Trophoblast cell (in vitro differentiated cells and primary cell): ENCODE results near the gene APAF1. TPM values are rescaled to one million over a fixed set of nuclear protein-coding genes. Genes with fewer than 3 reads are reported as not detected.
"Not testable (repeated sequence)": the region's sequence is repeated elsewhere in the genome, so short reads cannot be mapped to it uniquely, and the experiment has no call there.

Experiments
- DNase-seq, 2 donors: peaks; one replicate each; pipeline ENCODE4 v3.0.0-alpha.2; 2016
- H2AFZ ChIP-seq: 2 replicates; pipeline ENCODE4 v1.6.1; 2013; ENCODE audit warnings: low read length, moderate library complexity, mild to moderate bottlenecking; ENCODE audit not compliant: insufficient read depth, poor library complexity
- H2AK5ac ChIP-seq: 2 replicates; pipeline ENCODE4 v1.6.1; 2013; ENCODE audit warnings: mild to moderate bottlenecking, low read length
- H2BK120ac ChIP-seq: 2 replicates; pipeline ENCODE4 v1.6.1; 2013; ENCODE audit warnings: low read length, mild to moderate bottlenecking, moderate library complexity; ENCODE audit not compliant: insufficient read depth, poor library complexity
- H2BK12ac ChIP-seq: 2 replicates; pipeline ENCODE4 v1.6.1; 2013; ENCODE audit warnings: mild to moderate bottlenecking, low read length, moderate library complexity
- H2BK5ac ChIP-seq: 2 replicates; pipeline ENCODE4 v1.6.1; 2013; ENCODE audit warnings: low read length, low read depth, moderate library complexity, mild to moderate bottlenecking; ENCODE audit not compliant: poor library complexity
- H3K14ac ChIP-seq: 2 replicates; pipeline ENCODE4 v1.6.1; 2013; ENCODE audit warnings: mild to moderate bottlenecking, low read length
- H3K18ac ChIP-seq: 2 replicates; pipeline ENCODE4 v1.6.1; 2013; ENCODE audit warnings: mild to moderate bottlenecking, low read length
- H3K23ac ChIP-seq: 2 replicates; pipeline ENCODE4 v1.6.1; 2013; ENCODE audit warnings: low read length
- H3K27ac ChIP-seq: 2 replicates; pipeline ENCODE4 v1.5.1; 2013; ENCODE audit warnings: low read depth, mild to moderate bottlenecking, inconsistent platforms, low read length, moderate library complexity
- H3K27me3 ChIP-seq: 2 replicates; pipeline ENCODE4 v1.6.1; 2013; ENCODE audit warnings: inconsistent platforms, mild to moderate bottlenecking, low read length, moderate library complexity; ENCODE audit not compliant: insufficient read depth
- H3K36me3 ChIP-seq, 2 experiments: 1 replicate in 1 of 2; 2 replicates in 1 of 2; pipeline ENCODE4 v1.6.1; 2013; ENCODE audit warnings: low read length in 2 of 2, mild to moderate bottlenecking in 2 of 2, moderate library complexity in 1 of 2; ENCODE audit not compliant: insufficient read depth in 2 of 2, control insufficient read depth in 1 of 2
- H3K4ac ChIP-seq: 2 replicates; pipeline ENCODE4 v1.6.1; 2013; ENCODE audit warnings: low read depth, mild to moderate bottlenecking, low read length, moderate library complexity
- H3K4me1 ChIP-seq, 2 experiments: 1 replicate in 1 of 2; 2 replicates in 1 of 2; pipeline ENCODE4 v1.6.1; 2013; ENCODE audit warnings: low read length in 2 of 2, mild to moderate bottlenecking in 2 of 2, moderate library complexity in 1 of 2; ENCODE audit not compliant: insufficient read depth in 2 of 2, control insufficient read depth in 1 of 2
- H3K4me2 ChIP-seq: 2 replicates; pipeline ENCODE4 v1.6.1; 2013; ENCODE audit warnings: inconsistent platforms, mild to moderate bottlenecking, low read length, moderate library complexity
- H3K4me3 ChIP-seq: 2 replicates; pipeline ENCODE4 v1.5.1; 2013; ENCODE audit warnings: mild to moderate bottlenecking, low read depth, low read length, inconsistent platforms
- H3K79me1 ChIP-seq: one replicate; pipeline ENCODE4 v1.6.1; 2013; ENCODE audit warnings: low read length
- H3K79me2 ChIP-seq: 2 replicates; pipeline ENCODE4 v1.6.1; 2013; ENCODE audit warnings: low read length, mild to moderate bottlenecking; ENCODE audit not compliant: control insufficient read depth, insufficient read depth, poor library complexity
- H3K9ac ChIP-seq: 2 replicates; pipeline ENCODE4 v1.6.1; 2013; ENCODE audit warnings: mild to moderate bottlenecking, low read length
- H3K9me3 ChIP-seq: 2 replicates; pipeline ENCODE4 v1.6.1; 2013; ENCODE audit warnings: low read depth, mild to moderate bottlenecking, control low read depth, inconsistent platforms, low read length; ENCODE audit not compliant: insufficient read depth
- H4K12ac ChIP-seq: 2 replicates; pipeline ENCODE4 v1.6.1; 2013; ENCODE audit warnings: low read depth, mild to moderate bottlenecking, low read length, moderate library complexity
- H4K8ac ChIP-seq: 2 replicates; pipeline ENCODE4 v1.6.1; 2013; ENCODE audit warnings: low read depth, mild to moderate bottlenecking, low read length, moderate library complexity
- H4K91ac ChIP-seq: one replicate; pipeline ENCODE4 v1.6.1; 2013; ENCODE audit warnings: low read depth, mild to moderate bottlenecking, low read length, moderate library complexity
- whole genome bisulfite sequencing: extraction: QIAGEN DNeasy Blood & Tissue Kit; methylation state at CpG from one replicate; pipeline ENCODE4 v1.1.7; 2013; ENCODE audit warnings: missing lambda C conversion rate; ENCODE audit not compliant: insufficient read length, insufficient coverage; ENCODE audit errors: extremely low coverage; 5-methylcytosine and 5-hydroxymethylcytosine counted together
- polyA plus RNA-seq: library from polyadenylated mRNA; stranded (reverse); fragments of 200-250 nt; gene quantifications from 2 replicates; pipeline ENCODE4 v1.2.3, GENCODE V29; 2013

APAF1 gene, protein sequence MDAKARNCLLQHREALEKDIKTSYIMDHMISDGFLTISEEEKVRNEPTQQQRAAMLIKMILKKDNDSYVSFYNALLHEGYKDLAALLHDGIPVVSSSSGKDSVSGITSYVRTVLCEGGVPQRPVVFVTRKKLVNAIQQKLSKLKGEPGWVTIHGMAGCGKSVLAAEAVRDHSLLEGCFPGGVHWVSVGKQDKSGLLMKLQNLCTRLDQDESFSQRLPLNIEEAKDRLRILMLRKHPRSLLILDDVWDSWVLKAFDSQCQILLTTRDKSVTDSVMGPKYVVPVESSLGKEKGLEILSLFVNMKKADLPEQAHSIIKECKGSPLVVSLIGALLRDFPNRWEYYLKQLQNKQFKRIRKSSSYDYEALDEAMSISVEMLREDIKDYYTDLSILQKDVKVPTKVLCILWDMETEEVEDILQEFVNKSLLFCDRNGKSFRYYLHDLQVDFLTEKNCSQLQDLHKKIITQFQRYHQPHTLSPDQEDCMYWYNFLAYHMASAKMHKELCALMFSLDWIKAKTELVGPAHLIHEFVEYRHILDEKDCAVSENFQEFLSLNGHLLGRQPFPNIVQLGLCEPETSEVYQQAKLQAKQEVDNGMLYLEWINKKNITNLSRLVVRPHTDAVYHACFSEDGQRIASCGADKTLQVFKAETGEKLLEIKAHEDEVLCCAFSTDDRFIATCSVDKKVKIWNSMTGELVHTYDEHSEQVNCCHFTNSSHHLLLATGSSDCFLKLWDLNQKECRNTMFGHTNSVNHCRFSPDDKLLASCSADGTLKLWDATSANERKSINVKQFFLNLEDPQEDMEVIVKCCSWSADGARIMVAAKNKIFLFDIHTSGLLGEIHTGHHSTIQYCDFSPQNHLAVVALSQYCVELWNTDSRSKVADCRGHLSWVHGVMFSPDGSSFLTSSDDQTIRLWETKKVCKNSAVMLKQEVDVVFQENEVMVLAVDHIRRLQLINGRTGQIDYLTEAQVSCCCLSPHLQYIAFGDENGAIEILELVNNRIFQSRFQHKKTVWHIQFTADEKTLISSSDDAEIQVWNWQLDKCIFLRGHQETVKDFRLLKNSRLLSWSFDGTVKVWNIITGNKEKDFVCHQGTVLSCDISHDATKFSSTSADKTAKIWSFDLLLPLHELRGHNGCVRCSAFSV (N-terminal part only)
- 15.1 and 15.7 TPM in 2 replicates for polyA plus RNA-seq

DNA sequence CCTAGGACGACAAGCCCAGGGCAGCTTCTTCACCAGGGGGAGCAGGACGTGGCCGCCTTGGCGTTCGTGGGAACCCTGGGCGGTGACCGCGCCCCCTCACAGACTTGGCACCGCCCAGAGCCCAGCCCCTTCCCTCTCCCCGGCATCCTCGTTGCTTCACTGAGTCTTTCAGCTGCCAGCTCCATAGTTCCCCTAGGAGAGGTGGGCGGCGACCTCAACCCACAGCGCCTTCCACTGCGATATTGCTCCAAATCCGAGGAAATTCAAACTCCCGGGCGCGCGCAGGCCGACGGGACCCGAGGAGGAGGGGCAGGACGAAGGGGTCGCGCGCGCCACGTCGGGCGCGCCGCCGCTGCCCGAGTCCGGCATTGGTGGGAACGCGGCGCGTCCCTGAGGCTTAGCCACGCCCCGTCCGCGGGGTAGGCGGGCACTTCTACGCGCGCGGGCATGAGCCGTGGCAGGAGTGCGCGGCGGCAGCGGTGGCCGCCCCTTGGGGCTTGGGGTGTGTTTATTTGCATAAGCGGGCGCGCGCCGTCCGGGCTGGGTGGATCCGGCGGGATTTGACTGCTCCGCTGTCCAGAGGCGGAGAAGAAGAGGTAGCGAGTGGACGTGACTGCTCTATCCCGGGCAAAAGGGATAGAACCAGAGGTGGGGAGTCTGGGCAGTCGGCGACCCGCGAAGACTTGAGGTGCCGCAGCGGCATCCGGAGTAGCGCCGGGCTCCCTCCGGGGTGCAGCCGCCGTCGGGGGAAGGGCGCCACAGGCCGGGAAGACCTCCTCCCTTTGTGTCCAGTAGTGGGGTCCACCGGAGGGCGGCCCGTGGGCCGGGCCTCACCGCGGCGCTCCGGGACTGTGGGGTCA is at the start of gene APAF1, which contains the start of gene IKBIP:
TSS of gene APAF1 (plus strand) at position 579 of the 860 bp plus-strand sequence. CDS start 3,070 bp downstream, outside the sequence.
TSS of gene IKBIP (minus strand) at position 77 of the 860 bp plus-strand sequence. CDS start 87 bp downstream, outside the sequence.
- Histone ChIP-seq H4K8ac (peak within 1 kb of the TSS; percentile 86), H3K36me3 (peaks cover 0 to 6% of the 10 kb centered on the region in 2 experiments), H3K14ac (peak within 1 kb of the TSS; percentile 93), H2BK12ac (no peak within 1 kb of the TSS), H2AK5ac (peak within 1 kb of the TSS; percentile 71), H3K4me3 (peak within 1 kb of the TSS; percentile 94), H3K79me1 (peaks cover 12% of the 10 kb centered on the region), H3K23ac (no peak within 1 kb of the TSS), H4K91ac (peak within 1 kb of the TSS; percentile 94), H2BK120ac (peak within 1 kb of the TSS; percentile 87), H3K4ac (peak within 1 kb of the TSS; percentile 77), H3K27me3 (no peaks in the 10 kb centered on the region), H2BK5ac (peak within 1 kb of the TSS; percentile 87), H4K12ac (peak within 1 kb of the TSS; percentile 74), H3K79me2 (peaks cover 13% of the 10 kb centered on the region), H3K18ac (peak within 1 kb of the TSS; percentile 95), H3K4me1 (no peaks in the 10 kb centered on the region), H3K27ac (peak within 1 kb of the TSS; percentile 93), H3K9me3 (no peaks in the 10 kb centered on the region), H2AFZ (peak within 1 kb of the TSS; percentile 99), H3K9ac (peak within 1 kb of the TSS; percentile 89), H3K4me2 (peak within 1 kb of the TSS; percentile 83)
- WGBS: no CpG with 5 or more reads among the region's 91 CpGs
- peak; percentile 95 to 97 for DNase-seq

DNA sequence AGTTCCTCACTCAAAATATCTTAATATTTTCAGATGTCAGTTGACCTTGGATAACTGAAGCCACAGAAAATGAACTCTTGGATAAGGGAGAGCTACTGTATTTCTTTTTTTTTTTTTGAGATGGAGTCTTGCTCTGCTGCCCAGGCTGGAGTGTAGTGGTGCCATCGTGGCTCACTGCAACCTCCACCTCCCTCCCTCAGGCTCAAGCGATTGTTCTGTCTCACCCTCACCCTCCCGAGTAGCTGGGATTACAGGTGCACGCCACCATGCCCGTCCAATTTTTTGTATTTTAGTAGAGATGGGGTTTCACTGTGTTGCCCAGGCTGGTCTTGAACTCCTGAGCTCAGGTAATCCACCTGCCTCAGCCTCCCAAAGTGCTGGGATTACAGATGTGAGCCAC is 47.8 kb upstream of the APAF1 start:
- not testable (repeated sequence) for H3K27ac ChIP-seq, H3K4me1 ChIP-seq, DNase-seq, H3K18ac ChIP-seq, H3K79me2 ChIP-seq, H2BK12ac ChIP-seq, H4K91ac ChIP-seq, H3K9me3 ChIP-seq, H3K27me3 ChIP-seq, H3K79me1 ChIP-seq, H4K8ac ChIP-seq, H4K12ac ChIP-seq, H3K9ac ChIP-seq, H3K4me2 ChIP-seq, H2AK5ac ChIP-seq, H3K14ac ChIP-seq, H3K4me3 ChIP-seq, H2AFZ ChIP-seq, H3K4ac ChIP-seq, H2BK120ac ChIP-seq, H2BK5ac ChIP-seq, H3K23ac ChIP-seq
- WGBS: no CpG with 5 or more reads among the region's 5 CpGs
- peaks cover 29 to 41% of the 10 kb centered on the region in 2 experiments for H3K36me3 ChIP-seq

DNA sequence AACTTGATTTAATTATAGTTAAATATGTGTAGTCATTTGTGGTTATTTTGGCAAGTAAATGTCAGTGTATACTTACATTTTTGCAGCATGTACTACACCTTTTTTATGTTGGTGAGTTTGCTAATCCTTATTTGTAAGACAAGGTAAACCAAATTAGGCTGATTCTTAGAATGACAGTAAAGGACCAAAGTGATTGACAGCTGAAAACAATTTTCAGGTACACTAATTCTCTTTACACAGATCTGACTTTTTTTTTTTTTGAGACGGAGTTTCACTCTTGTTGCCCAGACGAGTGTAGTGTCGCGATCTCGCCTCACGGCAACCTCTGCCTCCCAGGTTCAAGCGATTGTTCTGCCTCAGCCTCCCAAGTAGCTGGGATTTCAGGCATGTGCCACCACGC is 43.2 kb upstream of the APAF1 start:
- Histone ChIP-seq H2BK120ac (no peak overlapping the region), H3K14ac (no peak overlapping the region), H3K9me3 (no peaks in the 10 kb centered on the region), H4K91ac (no peak overlapping the region), H2BK12ac (no peak overlapping the region), H2AFZ (no peak overlapping the region), H2AK5ac (no peak overlapping the region), H3K27me3 (no peaks in the 10 kb centered on the region), H3K79me2 (no peaks in the 10 kb centered on the region), H3K18ac (no peak overlapping the region), H2BK5ac (no peak overlapping the region), H3K79me1 (no peaks in the 10 kb centered on the region), H3K27ac (no peak overlapping the region), H3K9ac (no peak overlapping the region), H3K4me1 (no peaks in the 10 kb centered on the region), H3K4ac (no peak overlapping the region), H3K4me2 (no peak overlapping the region), H3K36me3 (peaks cover 30 to 46% of the 10 kb centered on the region in 2 experiments), H3K23ac (no peak overlapping the region), H4K12ac (no peak overlapping the region), H4K8ac (no peak overlapping the region), H3K4me3 (no peak overlapping the region)
- WGBS: no CpG with 5 or more reads among the region's 8 CpGs
- no peak for DNase-seq
